ENCODE results near the gene PDSS1. TPM values are rescaled to one million over a fixed set of nuclear protein-coding genes. Genes with fewer than 3 reads are reported as not detected.

The PDSS1 gene
- total and polyA plus RNA-seq, 11 donors: 1.8 to 13.5 (median 5.6) TPM

DNA sequence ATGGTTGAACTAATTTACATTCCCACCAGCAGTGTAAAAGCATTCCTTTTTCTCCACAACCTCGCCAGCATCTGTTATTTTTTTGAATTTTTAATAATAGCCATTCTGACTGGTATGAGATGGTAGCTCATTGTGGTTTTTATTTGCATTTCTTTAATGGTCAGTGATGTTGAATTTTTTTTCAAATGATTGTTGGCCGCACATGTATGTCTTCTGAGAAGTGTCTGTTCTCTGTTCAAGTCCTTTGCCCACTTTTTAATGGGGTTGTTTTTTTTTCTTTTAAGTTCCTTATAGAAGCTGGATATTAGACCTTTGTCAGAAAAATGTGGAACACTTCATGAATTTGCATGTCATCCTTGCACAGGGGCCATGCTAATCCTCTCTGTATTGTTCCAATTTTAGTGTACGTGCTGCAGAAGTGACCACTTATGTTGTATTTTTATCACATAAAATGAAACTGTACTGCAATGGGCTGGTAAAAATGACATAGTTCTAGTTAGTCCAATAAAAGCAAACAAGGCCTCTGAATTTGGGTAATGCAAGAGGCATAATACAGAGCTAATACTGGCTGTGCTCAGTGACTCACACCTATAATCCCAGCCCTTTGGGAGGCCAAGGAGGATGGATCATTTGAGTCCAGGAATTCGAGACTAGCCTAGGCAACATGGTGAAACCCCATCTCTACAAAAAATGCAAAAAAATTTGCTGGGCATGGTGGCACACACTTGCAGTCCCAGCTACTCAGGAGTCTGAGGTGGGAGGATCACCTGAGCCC, 92.9 kb downstream of the PDSS1 start:
- intact Hi-C loops (cut with DNase I): loop anchor here in 1 of 10 donors (10.0 kb wide), 1 partner anchor 54 kb away; no protein-coding TSS in a partner anchor

GRCh38 chr10:26792758-26793495, 95.4 kb downstream of the PDSS1 start:
- no peak for DNase-seq
- no peak for TF ChIP-seq CTCF (IDR thresholded peaks at IDR 0.05)
- TF ChIP-seq POLR2A (IDR thresholded peaks at IDR 0.05): no peak
- ATAC-seq: no peak
- Histone ChIP-seq H3K4me3 (no peak overlapping the region), H3K27ac (peak overlapping the region in 6 of 12 donors; percentile 4 to 40 (median 12)), H3K4me1 (peaks cover 0 to 29% (median 14%) of the 10 kb centered on the region in 12 donors), H3K27me3 (no peaks in the 10 kb centered on the region), H3K9me3 (peaks cover 0 to 23% (median 10%) of the 10 kb centered on the region in 12 donors), H3K36me3 (no peaks in the 10 kb centered on the region)
- WGBS, 4 donors: 37 to 57% (median 42%) methylated on average over 2 of the region's 2 CpGs
- intact Hi-C loops (cut with DNase I): loop anchor here in 1 of 10 donors (10.0 kb wide), 1 partner anchor 52 kb away; no protein-coding TSS in a partner anchor

More for the DNA sequence above, 92.9 kb downstream of the PDSS1 start:
- no peaks in the 10 kb centered on the region for H3K36me3 ChIP-seq
- no peak for TF ChIP-seq POLR2A (IDR thresholded peaks at IDR 0.05)
- TF ChIP-seq CTCF (IDR thresholded peaks at IDR 0.05): no peak
- H3K9me3 ChIP-seq: peaks cover 0 to 13% (median 4%) of the 10 kb centered on the region in 12 donors
- H3K4me3 ChIP-seq: no peak overlapping the region
- H3K27me3 ChIP-seq: no peaks in the 10 kb centered on the region
- H3K27ac ChIP-seq: no peak overlapping the region
- 86 to 91% (median 89%) methylated on average over 4 of the region's 4 CpGs for WGBS, 4 donors
- H3K4me1 ChIP-seq: peaks cover 0 to 29% (median 14%) of the 10 kb centered on the region in 12 donors
- ATAC-seq (no peak), DNase-seq (no peak)

Other genes starting within 250 kb of the PDSS1 start
- 10 to 100 TPM; 17.0 to 50.0 (median 29.2) TPM for gene ABI1, start 163.3 kb downstream of the PDSS1 start, total RNA-seq
- gene ABI1, start 163.3 kb downstream of the PDSS1 start, polyA plus RNA-seq: 10 to 100 TPM in 1 of 2 donors, 1 to 10 TPM in 1; 8.5 to 25.6 TPM